HG02623 (cell line): ENCODE data around the gene NACC2.

Source experiments
- ATAC-seq: cut with Tn5 transposase; IDR thresholded peaks from one replicate; pipeline ENCODE4 v1.9.1; 2021; ENCODE audit warnings: moderate library complexity; ENCODE audit not compliant: unreplicated experiment

Gene NACC2

GRCh38 chr9:136002881-136003280 is 92.2 kb downstream of the NACC2 start:
- ATAC-seq: no peak

DNA sequence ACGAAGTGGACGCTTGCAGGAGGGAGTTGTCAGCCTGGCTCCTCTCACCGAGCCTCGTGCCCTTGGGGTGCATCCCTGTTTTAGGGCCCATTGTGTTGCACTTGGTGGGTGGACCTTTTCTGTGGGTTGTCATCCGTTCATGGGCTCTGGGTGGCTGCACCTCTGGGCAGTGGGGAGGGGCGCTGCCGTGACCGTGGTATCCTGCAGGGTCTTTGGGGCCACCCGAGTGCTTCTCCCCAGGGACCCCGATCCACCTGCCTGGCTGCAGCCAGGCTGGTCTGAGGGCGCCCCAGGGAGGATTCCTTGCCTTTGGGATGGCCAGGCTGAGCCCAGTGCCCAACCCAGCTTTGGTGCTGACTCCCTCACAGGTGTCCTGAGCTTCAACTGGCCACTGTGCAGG is 92.9 kb downstream of the NACC2 start:
- ATAC-seq: no peak

DNA sequence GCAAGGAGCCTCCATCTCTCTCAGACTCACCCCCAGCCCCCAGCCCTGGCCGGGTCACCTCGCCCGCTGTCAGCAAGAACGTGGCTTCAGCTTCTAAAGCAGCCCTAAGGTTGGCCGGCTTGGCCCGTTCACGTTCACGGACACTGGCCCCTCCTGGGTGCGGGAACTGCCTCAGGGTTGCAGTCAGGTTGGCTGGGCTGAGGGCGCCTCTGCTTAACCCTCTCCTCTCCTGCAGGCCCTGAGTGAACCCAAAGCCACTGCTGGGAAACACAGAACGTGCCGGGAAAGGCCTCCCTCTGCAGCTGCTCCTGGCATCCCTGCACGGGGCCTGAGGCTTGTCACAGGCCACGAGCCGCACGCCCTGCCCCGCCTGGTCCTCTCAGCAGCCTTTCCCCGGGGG is 93.9 kb downstream of the NACC2 start:
- no peak for ATAC-seq

DNA sequence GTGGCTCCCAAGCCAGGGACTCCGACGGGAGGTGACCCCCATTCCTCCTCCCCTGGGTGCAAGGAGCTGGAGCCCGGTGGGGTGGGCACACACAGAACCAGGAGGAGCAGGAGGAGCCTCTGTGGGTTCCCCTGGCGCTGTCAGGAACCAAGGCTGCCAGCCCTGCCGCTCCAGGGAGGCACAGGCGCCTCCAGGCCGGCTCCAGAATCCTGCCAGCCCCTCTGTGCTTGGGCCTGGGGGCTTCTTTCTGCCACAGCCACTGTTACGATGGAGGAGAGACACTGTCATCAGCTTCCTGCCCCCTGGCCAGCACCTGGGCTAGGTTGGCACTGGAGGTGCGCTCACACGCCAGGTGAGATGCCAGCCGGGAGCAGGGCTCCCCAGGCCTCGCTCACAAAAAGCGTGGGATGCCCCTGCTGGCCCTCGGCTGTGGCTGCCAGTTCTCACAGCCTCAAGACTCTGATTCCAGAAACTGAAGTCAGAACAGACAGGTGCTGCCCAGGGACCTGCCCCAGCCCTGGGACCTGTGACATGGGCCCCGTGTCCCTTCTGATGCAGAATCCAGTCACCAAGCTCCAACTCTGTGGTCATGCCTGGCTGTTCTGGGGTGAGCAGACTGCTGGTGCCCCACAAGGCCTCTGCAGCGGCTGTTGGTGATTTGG is 96.5 kb downstream of the NACC2 start:
- ATAC-seq: no peak

DNA sequence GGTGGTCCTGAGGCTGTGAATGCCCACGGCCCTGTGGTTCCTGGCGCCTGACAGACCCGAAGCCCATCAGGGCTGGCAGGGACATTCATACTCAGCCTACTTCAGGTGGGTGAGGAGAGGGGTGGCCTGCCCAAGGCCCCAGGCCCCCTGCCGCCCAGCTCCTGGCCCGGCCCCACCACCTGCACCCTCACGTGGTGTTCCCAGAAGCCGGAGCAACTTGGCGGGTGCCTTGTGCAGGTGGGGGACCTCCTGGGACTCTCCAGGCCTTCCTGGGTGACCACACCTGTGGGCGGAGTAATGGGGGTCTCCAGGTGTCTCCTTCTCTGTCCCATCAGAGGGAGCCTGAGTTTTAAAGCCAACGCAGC is 97.1 kb downstream of the NACC2 start:
- no peak for ATAC-seq

DNA sequence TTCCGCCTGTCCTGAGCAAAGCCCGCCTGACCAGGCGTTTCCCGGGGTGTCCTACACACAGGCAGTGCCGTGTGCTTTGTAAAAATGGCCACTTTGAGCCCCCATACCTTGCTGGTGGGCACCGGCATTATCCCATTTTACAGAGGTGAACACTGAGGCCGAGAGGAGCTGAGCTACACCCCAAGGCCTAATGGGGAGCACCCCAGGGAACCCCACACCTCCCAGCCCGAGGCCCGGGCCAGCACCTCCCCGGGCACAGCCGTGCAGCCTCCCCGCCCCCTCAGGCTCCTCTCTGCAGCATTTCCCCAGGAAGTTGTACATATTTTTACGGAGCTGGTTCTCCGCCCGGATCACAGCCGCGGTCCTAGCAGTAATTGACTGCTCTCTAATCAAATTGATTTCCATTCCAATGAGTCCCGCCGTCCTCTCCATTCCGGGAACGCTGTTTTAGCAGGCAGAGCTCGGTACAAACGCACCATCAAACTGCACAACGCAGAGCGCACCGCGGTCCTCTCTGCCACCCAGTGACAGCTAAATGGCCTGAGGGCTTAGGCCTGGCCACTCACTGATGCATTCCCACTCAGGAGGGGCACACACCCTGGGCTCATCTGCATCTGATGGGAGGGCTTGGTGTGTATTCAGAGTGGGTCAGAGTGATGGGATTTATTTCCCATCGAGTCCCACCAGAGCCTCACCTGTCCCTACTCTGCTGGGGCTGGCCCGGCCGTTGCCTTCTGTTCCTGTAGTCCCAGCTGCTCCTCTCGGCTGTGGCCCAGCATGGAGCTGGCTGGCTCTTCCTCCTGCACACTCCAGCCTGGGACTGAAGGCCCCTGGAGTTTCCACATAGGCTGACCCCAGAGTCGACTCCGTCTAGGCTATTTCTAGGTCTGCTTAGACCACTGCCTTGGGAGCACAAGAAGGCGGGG is 97.7 kb downstream of the NACC2 start:
- ATAC-seq: no peak

GRCh38 chr9:135995816-135996215 is 99.3 kb downstream of the NACC2 start:
- ATAC-seq: no peak

- no peak for ATAC-seq
Observed at GRCh38 chr9:135994501-135995192, 100.4 kb downstream of the NACC2 start.

GRCh38 chr9:135993765-135994500 is 101.2 kb downstream of the NACC2 start:
- no peak for ATAC-seq

- no peak for ATAC-seq
Observed at GRCh38 chr9:135993409-135993742, 101.7 kb downstream of the NACC2 start.

GRCh38 chr9:135992486-135993408 is 102.3 kb downstream of the NACC2 start:
- ATAC-seq: no peak

GRCh38 chr9:135991771-135992170 is 103.3 kb downstream of the NACC2 start:
- ATAC-seq: no peak

DNA sequence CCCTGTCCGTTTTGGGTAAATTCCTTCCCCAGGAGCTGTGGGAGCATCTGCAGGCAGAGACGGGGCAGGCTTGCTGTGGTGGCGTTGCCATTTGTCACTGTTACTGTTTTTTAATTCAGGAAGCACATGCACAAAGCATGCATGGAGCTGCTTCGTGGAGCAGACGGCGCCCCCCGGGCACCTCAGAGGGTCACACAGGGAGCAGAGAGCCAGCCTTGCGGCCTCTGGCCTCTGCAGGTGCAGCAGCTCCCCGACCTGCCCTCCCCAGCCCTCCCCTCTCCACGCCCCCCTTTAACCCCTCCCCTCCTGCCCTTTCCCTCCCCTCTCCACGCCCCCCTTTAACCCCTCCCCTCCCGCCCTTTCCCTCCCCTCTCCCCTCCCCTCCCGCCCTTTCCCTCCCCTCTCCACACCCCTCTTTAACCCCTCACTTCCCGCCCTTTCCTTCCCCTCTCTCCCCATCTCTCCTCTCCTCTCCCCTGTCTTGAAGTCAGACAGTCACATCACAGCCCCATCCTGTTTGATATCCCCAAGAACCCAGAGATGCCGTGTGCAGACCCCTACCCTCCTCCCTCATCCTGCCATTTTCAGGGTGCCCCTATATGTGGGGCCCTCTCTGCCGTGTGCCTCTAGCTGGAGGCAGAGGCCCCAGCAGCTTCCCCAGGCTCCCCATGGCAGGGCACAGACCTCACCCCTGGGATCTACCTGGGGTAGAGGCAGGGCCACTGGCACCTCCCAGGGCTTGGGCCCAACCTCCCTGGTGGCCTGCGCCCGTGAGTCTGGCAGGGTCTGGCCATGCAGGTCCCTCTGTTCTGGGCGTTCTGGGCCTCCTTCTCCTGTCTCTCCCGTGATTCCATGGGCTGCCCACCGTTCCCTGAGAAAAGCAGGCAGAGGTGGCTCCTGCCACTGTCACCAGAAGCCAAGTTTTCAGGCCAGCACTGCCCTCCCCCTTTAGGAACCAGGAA is 104.3 kb downstream of the NACC2 start:
- ATAC-seq: no peak

DNA sequence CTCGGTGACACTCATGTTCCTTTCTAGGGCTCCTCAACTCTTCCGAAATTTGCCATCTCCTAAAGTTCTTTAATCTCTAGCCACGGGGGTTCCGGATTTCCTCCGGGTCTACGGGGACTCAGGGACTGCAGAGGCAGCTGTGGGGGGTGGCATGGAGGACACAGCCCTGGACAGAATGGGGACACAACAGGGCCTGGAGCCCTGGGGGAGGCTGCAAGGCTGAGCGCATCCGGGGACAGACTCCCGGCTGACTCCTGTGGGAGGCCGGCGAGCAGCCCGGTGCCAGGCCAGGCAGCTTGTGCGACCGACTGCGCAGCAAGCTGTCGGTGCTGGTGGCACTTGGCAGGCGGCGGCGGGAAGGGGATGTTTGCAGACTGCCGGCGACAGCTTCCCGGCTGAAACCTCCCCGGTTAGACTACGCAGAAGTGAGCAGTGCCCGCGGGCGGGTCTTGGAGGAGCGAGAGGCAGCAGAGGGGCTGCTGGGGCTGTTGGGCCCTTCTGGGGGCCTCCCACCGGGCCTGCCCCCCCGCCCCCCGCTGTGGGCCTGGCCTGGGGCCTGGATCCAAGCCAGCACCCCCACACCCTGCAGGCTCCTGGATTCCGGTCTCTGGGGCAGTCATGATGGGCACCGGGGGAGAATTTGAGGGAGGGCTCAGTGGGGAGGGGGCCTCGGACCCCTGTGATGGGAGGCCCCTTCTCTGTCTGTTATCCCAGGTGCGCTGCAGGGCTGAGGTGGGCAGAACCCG is 105.2 kb downstream of the NACC2 start:
- ATAC-seq: no peak

DNA sequence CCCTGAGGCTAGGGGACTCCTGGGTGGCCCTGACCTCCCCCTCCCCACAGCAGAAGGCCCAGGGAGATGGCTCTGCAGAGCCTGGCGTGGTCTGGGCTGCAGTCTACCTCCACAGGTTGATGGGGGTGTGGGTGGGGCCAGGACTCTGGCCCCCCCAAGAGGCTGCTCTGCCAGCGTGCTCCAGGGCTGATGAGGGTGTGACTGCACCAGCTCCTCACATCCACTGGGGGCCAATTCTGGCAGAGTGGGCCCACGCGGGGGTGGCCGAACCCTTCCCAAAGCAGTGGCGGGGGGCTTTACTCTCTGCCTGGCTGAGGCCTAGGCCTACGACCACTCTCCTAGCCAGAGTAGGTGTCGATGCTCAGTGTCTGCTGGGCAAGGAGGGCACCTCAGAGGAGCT is 105.9 kb downstream of the NACC2 start:
- no peak for ATAC-seq

DNA sequence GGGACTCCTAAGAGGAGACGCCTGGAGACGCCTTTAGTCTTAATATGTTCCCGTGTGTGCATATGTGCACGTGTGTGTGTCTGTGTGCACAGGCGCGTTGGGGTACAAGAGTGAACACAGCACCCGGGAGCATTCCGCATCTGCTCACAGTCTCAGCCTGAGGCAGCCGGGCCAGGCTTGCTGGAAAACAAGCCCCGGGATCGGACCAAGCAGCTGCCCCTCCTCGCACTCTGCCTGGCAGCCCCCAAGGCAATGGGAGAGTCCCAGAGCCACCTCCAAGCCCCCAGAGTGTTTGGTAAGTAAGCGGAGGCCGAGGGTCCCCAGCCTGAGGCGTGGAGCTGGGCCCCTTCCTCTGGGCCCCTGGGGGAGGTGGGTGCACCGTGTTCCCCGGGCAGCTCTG is 106.6 kb downstream of the NACC2 start:
- ATAC-seq: no peak

DNA sequence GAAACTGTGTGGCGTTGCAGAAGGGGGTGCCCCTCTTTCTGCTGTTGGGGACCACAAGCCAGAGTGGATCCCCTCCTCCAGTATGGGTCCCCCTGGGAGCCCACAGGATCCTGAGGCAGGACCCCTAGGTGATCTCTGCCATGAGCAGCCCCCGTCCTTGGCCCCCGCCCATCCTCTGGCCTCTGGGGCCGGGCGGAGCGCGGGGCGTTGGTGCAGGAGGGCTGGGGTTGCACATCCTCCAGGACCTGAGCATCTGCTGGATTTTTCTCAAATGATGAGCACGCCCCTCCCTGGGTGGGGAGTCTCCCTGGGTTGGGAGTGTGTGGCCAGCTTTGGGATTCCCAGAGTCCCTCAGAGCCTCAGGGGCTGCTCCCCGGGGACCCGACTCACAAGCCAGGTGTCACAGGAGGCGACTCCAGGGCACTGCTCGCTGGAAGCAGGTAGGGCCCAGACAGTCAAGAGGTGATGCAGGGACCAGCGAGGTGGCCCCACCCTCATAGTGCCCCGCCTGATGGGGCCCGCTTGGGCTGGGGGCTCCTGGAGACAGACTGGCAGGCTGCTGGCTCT is 107.2 kb downstream of the NACC2 start:
- no peak for ATAC-seq

DNA sequence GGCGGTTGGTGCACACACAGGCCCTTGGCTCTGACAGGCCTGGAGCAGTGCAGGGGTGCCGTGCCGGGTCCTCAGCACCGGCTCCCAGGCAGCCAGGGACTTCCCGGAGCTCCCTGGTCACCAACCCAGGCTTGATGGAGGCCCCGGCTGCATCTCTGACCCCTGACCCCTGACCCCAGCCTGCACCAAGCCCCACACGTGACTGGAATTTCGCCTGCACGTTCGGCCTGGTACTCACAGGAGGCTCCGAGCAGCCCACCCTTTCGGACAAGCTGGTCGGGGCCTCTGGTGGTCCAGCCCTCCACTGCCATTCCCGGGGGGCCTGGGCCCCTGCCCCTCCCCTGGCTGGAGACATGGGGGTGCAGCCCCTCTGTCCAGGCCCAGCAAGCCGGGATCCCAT is 108.5 kb downstream of the NACC2 start:
- no peak for ATAC-seq
